Measurements from ENCODE around the gene SAA1.

The SAA1 gene

GRCh38 chr11:18294862-18295261 lies 28.8 kb downstream of the SAA1 start:
- no peaks in the 10 kb centered on the region for H3K4me1 ChIP-seq (ENCODE audit: control insufficient read depth, insufficient read depth, low read length)
- no peak overlapping the region for H3K4me3 ChIP-seq (ENCODE audit: low read depth, low read length)
- H3K36me3 ChIP-seq (ENCODE audit: control insufficient read depth in 2 of 2, insufficient read depth in 1 of 2, low read length in 2 of 2), result peaks cover 0 to 88% of the 10 kb centered on the region in 2 experiments; a peak in 2 of 3 replicates
- H3K27ac ChIP-seq (ENCODE audit: extremely low read depth, low read depth, low read length), result no peak overlapping the region
- ChIA-PET POLR2A (interaction anchor here (1.4 kb wide), 1 partner anchor 20 kb away, joined by 4 read pairs; no protein-coding TSS in a partner anchor), CTCF (interaction anchor here (0.6 kb wide), 1 partner anchor 356 kb away, joined by 4 read pairs; no protein-coding TSS in a partner anchor)
- TF ChIP-seq ZNF19 (tag by site-specific recombination; IDR thresholded peaks at IDR 0.05; ENCODE audit: low read depth) (no peak), ZNF292 (tag by site-specific recombination; IDR thresholded peaks at IDR 0.05; ENCODE audit: borderline replicate concordance, low read depth) (no peak), KLF10 (tag by site-specific recombination; IDR thresholded peaks at IDR 0.05) (no peak), ZNF146 (tag by site-specific recombination; IDR thresholded peaks at IDR 0.05) (no peak), ZNF830 (tag by site-specific recombination; IDR thresholded peaks at IDR 0.05; ENCODE audit: low read depth) (no peak), GLIS2 (tag by site-specific recombination; IDR thresholded peaks at IDR 0.05) (no peak), ZBTB1 (tag by site-specific recombination; IDR thresholded peaks at IDR 0.05) (no peak)
- H3K9me3 ChIP-seq (ENCODE audit: control insufficient read depth, insufficient read depth, low read depth, low read length), result no peaks in the 10 kb centered on the region

- H3K36me3 ChIP-seq (ENCODE audit: control insufficient read depth in 2 of 2, insufficient read depth in 1 of 2, low read length in 2 of 2), result peaks cover 0 to 88% of the 10 kb centered on the region in 2 experiments; a peak in 2 of 3 replicates
- no peaks in the 10 kb centered on the region for H3K9me3 ChIP-seq (ENCODE audit: control insufficient read depth, insufficient read depth, low read depth, low read length)
- no peaks in the 10 kb centered on the region for H3K4me1 ChIP-seq (ENCODE audit: control insufficient read depth, insufficient read depth, low read length)
- ChIA-PET CTCF (interaction anchor here (0.6 kb wide), 2 partner anchors 183 to 356 kb away, joined by 4 to 5 read pairs; no protein-coding TSS in a partner anchor), POLR2A (interaction anchor here (1.4 kb wide), 1 partner anchor 20 kb away, joined by 4 read pairs; no protein-coding TSS in a partner anchor)
- H3K27ac ChIP-seq (ENCODE audit: extremely low read depth, low read depth, low read length), result no peak overlapping the region
- H3K4me3 ChIP-seq (ENCODE audit: low read depth, low read length), result no peak overlapping the region
- TF ChIP-seq YY2 (tag by site-specific recombination; IDR thresholded peaks at IDR 0.05) (no peak), ZNF24 (tag by site-specific recombination; IDR thresholded peaks at IDR 0.05) (no peak), ZNF561 (tag by site-specific recombination; IDR thresholded peaks at IDR 0.05; ENCODE audit: borderline replicate concordance) (no peak), ZNF626 (tag by site-specific recombination; IDR thresholded peaks at IDR 0.05) (no peak)
Observed at GRCh38 chr11:18295316-18295715, 29.3 kb downstream of the SAA1 start.

- no peak for TF ChIP-seq ZNF404 (tag by site-specific recombination; IDR thresholded peaks at IDR 0.05)
- no peak for TF ChIP-seq ZNF549 (tag by site-specific recombination; IDR thresholded peaks at IDR 0.05)
- TF ChIP-seq ZXDB (tag by site-specific recombination; IDR thresholded peaks at IDR 0.05), result no peak
- no peak for TF ChIP-seq KLF10 (tag by site-specific recombination; IDR thresholded peaks at IDR 0.05)
- no peak for TF ChIP-seq ZFP37 (tag by site-specific recombination; IDR thresholded peaks at IDR 0.05)
- no peak for TF ChIP-seq GLIS1 (tag by site-specific recombination; IDR thresholded peaks at IDR 0.05)
- Histone ChIP-seq H3K4me1 (ENCODE audit: control insufficient read depth, insufficient read depth, low read length) (no peaks in the 10 kb centered on the region), H3K27ac (ENCODE audit: extremely low read depth, low read depth, low read length) (no peak overlapping the region), H3K9me3 (ENCODE audit: control insufficient read depth, insufficient read depth, low read depth, low read length) (no peaks in the 10 kb centered on the region), H3K36me3 (ENCODE audit: control insufficient read depth in 2 of 2, insufficient read depth in 1 of 2, low read length in 2 of 2) (peaks cover 4 to 80% of the 10 kb centered on the region in 2 experiments; a peak in 2 of 3 replicates), H3K4me3 (ENCODE audit: low read depth, low read length) (no peak overlapping the region)
- POLR2A ChIA-PET, result no interaction called here
- CTCF ChIA-PET, result interaction anchor here (1.2 kb wide), 1 partner anchor 185 kb away, joined by 3 read pairs; no protein-coding TSS in a partner anchor
Observed at GRCh38 chr11:18299721-18300120, 33.7 kb downstream of the SAA1 start.

- no peak overlapping the region for H3K4me3 ChIP-seq (ENCODE audit: low read depth, low read length)
- H3K4me1 ChIP-seq (ENCODE audit: control insufficient read depth, insufficient read depth, low read length), result no peaks in the 10 kb centered on the region
- H3K27ac ChIP-seq (ENCODE audit: extremely low read depth, low read depth, low read length), result no peak overlapping the region
- H3K36me3 ChIP-seq (ENCODE audit: control insufficient read depth in 2 of 2, insufficient read depth in 1 of 2, low read length in 2 of 2), result peaks cover 9 to 82% of the 10 kb centered on the region in 2 experiments; a peak in 2 of 3 replicates
- CTCF ChIA-PET, result interaction anchor here (0.7 kb wide), 1 partner anchor 1487 kb away, joined by 3 read pairs; no protein-coding TSS in a partner anchor
- TF ChIP-seq ZNF645 (tag by site-specific recombination; IDR thresholded peaks at IDR 0.05) (no peak), ZNF133 (tag by site-specific recombination; IDR thresholded peaks at IDR 0.05) (no peak), ZNF626 (tag by site-specific recombination; IDR thresholded peaks at IDR 0.05) (no peak), OSR2 (tag by site-specific recombination; IDR thresholded peaks at IDR 0.05) (no peak), ZFP41 (tag by site-specific recombination; IDR thresholded peaks at IDR 0.05; ENCODE audit: borderline replicate concordance) (no peak), ZNF169 (tag by site-specific recombination; IDR thresholded peaks at IDR 0.05) (no peak), GLI2 (tag by site-specific recombination; IDR thresholded peaks at IDR 0.05; ENCODE audit: borderline replicate concordance, low read depth) (no peak), ZNF157 (tag by site-specific recombination; IDR thresholded peaks at IDR 0.05) (no peak), ZNF830 (tag by site-specific recombination; IDR thresholded peaks at IDR 0.05; ENCODE audit: low read depth) (no peak)
- POLR2A ChIA-PET, result no interaction called here
- H3K9me3 ChIP-seq (ENCODE audit: control insufficient read depth, insufficient read depth, low read depth, low read length), result no peaks in the 10 kb centered on the region
Observed at GRCh38 chr11:18304745-18305144, 38.7 kb downstream of the SAA1 start.
